DND-41 (cell line): Measurements from ENCODE around the gene UBE3B.

Experiments
- ATAC-seq: fragments of 200-7000 bp; cut with Tn5 transposase; 3 replicates; pipeline ENCODE4 v1.9.1; 2021; ENCODE audit warnings: low read depth; ENCODE audit not compliant: insufficient read depth
- DNase-seq: peaks from one replicate; pipeline ENCODE4 v3.0.0-alpha.2; 2020
- H2AFZ ChIP-seq: 2 replicates; pipeline ENCODE4 v1.6.0; 2012; ENCODE audit warnings: low read depth, low read length
- H3K27ac ChIP-seq: 2 replicates; pipeline ENCODE4 v1.5.1; 2012; ENCODE audit warnings: low read length, inconsistent platforms
- H3K27me3 ChIP-seq: fragments of 200-600 bp; sonication (generic); 2 replicates; pipeline ENCODE4 v1.6.0; 2012; ENCODE audit warnings: low read length, mild to moderate bottlenecking, inconsistent platforms; ENCODE audit not compliant: insufficient read depth, poor library complexity
- H3K36me3 ChIP-seq: 2 replicates; pipeline ENCODE4 v1.5.1; 2012; ENCODE audit warnings: low read length, inconsistent platforms; ENCODE audit not compliant: insufficient read depth
- H3K4me1 ChIP-seq: 2 replicates; pipeline ENCODE4 v1.5.1; 2012; ENCODE audit warnings: mild to moderate bottlenecking, low read length; ENCODE audit not compliant: insufficient read depth
- H3K4me2 ChIP-seq: 2 replicates; pipeline ENCODE4 v1.6.0; 2012; ENCODE audit warnings: mild to moderate bottlenecking, moderate library complexity, low read length, inconsistent platforms; ENCODE audit not compliant: insufficient read depth
- H3K4me3 ChIP-seq, 2 experiments: fragments of 200-600 bp in 1 of 2; shearing (Covaris generic) in 1 of 2; 2 replicates each; pipeline ENCODE4 v1.5.1; 2012 to 2016; ENCODE audit warnings: inconsistent platforms in 2 of 2, low read length in 2 of 2, mild to moderate bottlenecking in 2 of 2, low read depth in 1 of 2, moderate library complexity in 1 of 2
- H3K79me2 ChIP-seq: 2 replicates; pipeline ENCODE4 v1.6.0; 2012; ENCODE audit warnings: low read length, inconsistent platforms; ENCODE audit not compliant: insufficient read depth
- H3K9ac ChIP-seq: 2 replicates; pipeline ENCODE4 v1.6.0; 2012; ENCODE audit warnings: low read depth, mild to moderate bottlenecking, inconsistent platforms, low read length, moderate library complexity
- H3K9me3 ChIP-seq: 2 replicates; pipeline ENCODE4 v1.5.1; 2012; ENCODE audit warnings: low read length, moderate library complexity, mild to moderate bottlenecking, inconsistent platforms; ENCODE audit not compliant: insufficient read depth, severe bottlenecking
- H4K20me1 ChIP-seq: 2 replicates; pipeline ENCODE4 v1.6.0; 2012; ENCODE audit warnings: low read length; ENCODE audit not compliant: insufficient read depth
- EZH2 ChIP-seq: IDR thresholded peaks from 3 replicates; pipeline ENCODE4 v1.6.1; 2012; ENCODE audit warnings: borderline replicate concordance, low read depth, mild to moderate bottlenecking, moderate library complexity, low read length, inconsistent platforms; ENCODE audit not compliant: severe bottlenecking
- TF ChIP-seq, protein P1 (sequence below): IDR thresholded peaks from 2 replicates; pipeline ENCODE4 v1.5.1; 2012; ENCODE audit warnings: borderline replicate concordance, low read length, moderate library complexity, mild to moderate bottlenecking; ENCODE audit not compliant: poor library complexity, severe bottlenecking; ENCODE audit errors: extremely low read depth

UBE3B gene

DNA sequence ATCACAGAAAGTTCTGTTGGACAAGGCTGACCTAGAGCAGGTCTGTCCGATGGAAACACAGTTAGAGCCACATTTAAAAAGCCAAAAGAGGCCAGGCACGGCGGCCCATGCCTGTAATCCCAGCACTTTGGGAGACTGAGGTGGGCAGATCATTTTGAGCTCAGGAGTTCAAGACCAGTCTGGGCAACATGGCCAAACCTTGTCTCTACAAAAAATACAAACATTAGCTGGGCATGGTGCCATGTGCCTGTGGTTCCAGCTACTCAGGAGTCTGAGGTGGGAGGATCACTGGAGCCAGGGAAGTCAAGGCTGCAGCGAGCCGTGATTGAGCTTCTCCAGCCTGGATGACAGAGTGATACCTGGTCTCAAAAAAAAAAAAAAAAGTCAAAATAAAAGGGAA lies 14.9 kb downstream of the UBE3B start:
- no peaks in the 10 kb centered on the region for H3K79me2 ChIP-seq
- no peak overlapping the region for H3K9ac ChIP-seq
- no peak overlapping the region for H3K4me3 ChIP-seq
- ATAC-seq: no peak
- TF ChIP-seq EZH2: no peak
- TF ChIP-seq, protein P1, sequence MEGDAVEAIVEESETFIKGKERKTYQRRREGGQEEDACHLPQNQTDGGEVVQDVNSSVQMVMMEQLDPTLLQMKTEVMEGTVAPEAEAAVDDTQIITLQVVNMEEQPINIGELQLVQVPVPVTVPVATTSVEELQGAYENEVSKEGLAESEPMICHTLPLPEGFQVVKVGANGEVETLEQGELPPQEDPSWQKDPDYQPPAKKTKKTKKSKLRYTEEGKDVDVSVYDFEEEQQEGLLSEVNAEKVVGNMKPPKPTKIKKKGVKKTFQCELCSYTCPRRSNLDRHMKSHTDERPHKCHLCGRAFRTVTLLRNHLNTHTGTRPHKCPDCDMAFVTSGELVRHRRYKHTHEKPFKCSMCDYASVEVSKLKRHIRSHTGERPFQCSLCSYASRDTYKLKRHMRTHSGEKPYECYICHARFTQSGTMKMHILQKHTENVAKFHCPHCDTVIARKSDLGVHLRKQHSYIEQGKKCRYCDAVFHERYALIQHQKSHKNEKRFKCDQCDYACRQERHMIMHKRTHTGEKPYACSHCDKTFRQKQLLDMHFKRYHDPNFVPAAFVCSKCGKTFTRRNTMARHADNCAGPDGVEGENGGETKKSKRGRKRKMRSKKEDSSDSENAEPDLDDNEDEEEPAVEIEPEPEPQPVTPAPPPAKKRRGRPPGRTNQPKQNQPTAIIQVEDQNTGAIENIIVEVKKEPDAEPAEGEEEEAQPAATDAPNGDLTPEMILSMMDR: no peak
- H3K9me3 ChIP-seq: no peaks in the 10 kb centered on the region
- no peak overlapping the region for H3K27ac ChIP-seq
- H4K20me1 ChIP-seq: no peaks in the 10 kb centered on the region
- no peak overlapping the region for H3K4me2 ChIP-seq
- peaks cover 58% of the 10 kb centered on the region for H3K36me3 ChIP-seq
- no peak for DNase-seq
- no peak overlapping the region for H2AFZ ChIP-seq
- H3K27me3 ChIP-seq: no peaks in the 10 kb centered on the region
- H3K4me1 ChIP-seq: no peaks in the 10 kb centered on the region

DNA sequence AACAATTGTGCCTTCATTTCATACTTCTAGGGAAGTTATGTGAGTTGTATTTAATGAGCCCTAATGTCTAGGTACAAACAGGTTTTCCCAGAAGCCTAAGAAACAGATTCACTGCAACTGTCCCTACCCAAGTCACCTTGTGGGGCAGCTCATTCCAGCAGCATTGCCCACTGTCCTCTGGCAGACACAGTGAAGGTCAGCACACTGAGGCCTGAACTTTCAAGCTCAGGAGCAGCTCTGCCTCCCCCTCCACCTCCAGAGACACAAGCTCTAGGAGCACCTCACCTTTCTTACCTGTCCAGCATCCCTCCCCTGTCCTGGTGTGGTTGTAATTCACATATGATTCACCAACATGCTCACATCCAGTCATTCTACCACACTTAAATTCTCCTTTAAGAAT lies 15.7 kb downstream of the UBE3B start:
- Histone ChIP-seq H3K36me3 (peaks cover 58% of the 10 kb centered on the region), H3K9me3 (no peaks in the 10 kb centered on the region), H3K27me3 (no peaks in the 10 kb centered on the region), H3K9ac (no peak overlapping the region), H3K4me3 (no peak overlapping the region), H3K4me2 (no peak overlapping the region), H2AFZ (no peak overlapping the region), H4K20me1 (no peaks in the 10 kb centered on the region), H3K4me1 (no peaks in the 10 kb centered on the region), H3K27ac (no peak overlapping the region), H3K79me2 (no peaks in the 10 kb centered on the region)
- TF ChIP-seq, protein P1: no peak
- no peak for TF ChIP-seq EZH2
- DNase-seq (no peak), ATAC-seq (no peak)

DNA sequence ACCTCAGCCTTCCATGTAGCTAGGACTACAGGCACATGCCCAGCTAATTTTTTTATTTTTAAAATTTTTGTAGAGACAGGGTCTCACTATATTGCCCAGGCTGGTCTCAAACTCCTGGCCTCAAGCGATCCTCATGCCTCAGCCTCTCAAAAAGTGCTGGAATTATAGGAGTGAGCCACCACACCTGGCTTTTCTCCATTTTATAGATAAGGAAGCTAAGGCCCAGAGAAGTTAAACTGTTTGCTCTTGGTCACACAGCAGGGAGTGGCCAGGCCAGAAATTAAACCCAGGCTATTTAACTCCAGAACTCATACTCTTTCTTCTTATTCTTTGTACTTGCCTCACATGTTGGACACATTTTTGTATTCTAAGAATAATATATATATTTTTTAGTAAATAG lies 16.5 kb downstream of the UBE3B start:
- TF ChIP-seq, protein P1: no peak
- TF ChIP-seq EZH2: no peak
- no peaks in the 10 kb centered on the region for H3K4me1 ChIP-seq
- no peaks in the 10 kb centered on the region for H4K20me1 ChIP-seq
- H3K36me3 ChIP-seq: peaks cover 57% of the 10 kb centered on the region
- no peak overlapping the region for H3K4me3 ChIP-seq
- no peak overlapping the region for H2AFZ ChIP-seq
- no peaks in the 10 kb centered on the region for H3K27me3 ChIP-seq
- H3K9ac ChIP-seq: no peak overlapping the region
- DNase-seq: no peak
- H3K4me2 ChIP-seq: no peak overlapping the region
- H3K79me2 ChIP-seq: no peaks in the 10 kb centered on the region
- no peak overlapping the region for H3K27ac ChIP-seq
- ATAC-seq: no peak
- no peaks in the 10 kb centered on the region for H3K9me3 ChIP-seq

DNA sequence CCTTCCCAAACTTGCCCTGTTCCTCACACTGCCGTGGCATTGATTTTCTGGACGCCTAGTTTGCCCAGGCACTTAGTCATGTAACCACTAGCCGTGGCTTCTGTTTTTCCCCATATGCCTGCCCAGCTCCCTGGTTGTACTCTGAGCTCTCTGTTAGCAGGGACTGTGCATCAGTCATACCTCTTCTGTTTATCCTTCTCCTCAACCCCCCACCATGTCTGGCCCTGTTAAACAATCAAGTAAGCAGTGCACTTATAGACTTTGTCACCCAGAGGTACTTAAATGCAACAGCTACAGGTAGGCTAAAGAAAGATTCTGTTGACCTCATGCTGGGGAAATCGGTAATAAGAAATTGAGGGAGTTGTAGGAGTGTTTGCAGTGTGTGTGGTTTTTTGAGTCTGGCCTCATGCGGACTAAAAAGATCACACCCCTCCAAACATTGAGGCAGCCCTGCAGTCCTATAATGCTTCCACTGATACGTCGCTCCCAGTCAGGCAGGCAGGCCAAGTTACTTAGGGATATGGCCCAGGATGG lies 17.0 kb downstream of the UBE3B start:
- Histone ChIP-seq H3K4me1 (no peaks in the 10 kb centered on the region), H3K9me3 (no peaks in the 10 kb centered on the region), H3K27ac (no peak overlapping the region), H3K9ac (no peak overlapping the region), H3K79me2 (no peaks in the 10 kb centered on the region), H3K4me2 (no peak overlapping the region), H3K27me3 (no peaks in the 10 kb centered on the region), H3K4me3 (no peak overlapping the region), H4K20me1 (no peaks in the 10 kb centered on the region), H2AFZ (no peak overlapping the region), H3K36me3 (peaks cover 56% of the 10 kb centered on the region)
- TF ChIP-seq EZH2: no peak
- TF ChIP-seq, protein P1: no peak
- DNase-seq (no peak), ATAC-seq (no peak)
